Spleen (tissue), 11 donors: ENCODE results near the gene FBXO34. TPM values are rescaled to one million over a fixed set of nuclear protein-coding genes. Genes with fewer than 3 reads are reported as not detected.
A peak's percentile ranks its signal among the peaks of the same experiment; 100 is the strongest.

Experiments used
- DNase-seq: peaks from one replicate; pipeline ENCODE4 v3.0.0-alpha.2; 2020
- H3K27ac ChIP-seq, 8 donors: fragments of 200-600 bp; sonication (generic) in 7 of 8; 1 replicate in 4 of 8; 2 replicates in 4 of 8; pipeline versions ENCODE4 v1.5.0 to v1.8.0; 2016 to 2021; ENCODE audit warnings: inconsistent platforms in 4 of 8, mild to moderate bottlenecking in 4 of 8, moderate library complexity in 1 of 8
- H3K27me3 ChIP-seq, 7 donors: fragments of 200-600 bp; sonication (generic) in 6 of 7; replicated peaks in 1 of 7; 1 replicate in 4 of 7; 2 replicates in 3 of 7; pipeline versions ENCODE4 v1.5.0 to v1.8.0; 2016 to 2021; ENCODE audit warnings: inconsistent platforms in 3 of 7, mild to moderate bottlenecking in 1 of 7
- H3K36me3 ChIP-seq, 6 donors: fragments of 200-600 bp; sonication (generic) in 5 of 6; 1 replicate in 4 of 6; 2 replicates in 2 of 6; pipeline versions ENCODE4 v1.5.0 to v1.8.0; 2016 to 2021; ENCODE audit warnings: inconsistent platforms in 2 of 6
- H3K4me1 ChIP-seq, 6 donors: fragments of 200-600 bp; sonication (generic) in 5 of 6; 1 replicate in 3 of 6; 2 replicates in 3 of 6; pipeline versions ENCODE4 v1.5.0 to v1.8.0; 2016 to 2021; ENCODE audit warnings: inconsistent platforms in 3 of 6
- H3K4me3 ChIP-seq, 8 donors: fragments of 200-600 bp; sonication (generic) in 7 of 8; 1 replicate in 4 of 8; 2 replicates in 4 of 8; pipeline versions ENCODE4 v1.5.0 to v1.8.0; 2016 to 2021; ENCODE audit warnings: inconsistent platforms in 4 of 8, mild to moderate bottlenecking in 4 of 8, moderate library complexity in 2 of 8
- H3K9me3 ChIP-seq, 8 donors: fragments of 200-600 bp; sonication (generic) in 7 of 8; 1 replicate in 4 of 8; 2 replicates in 4 of 8; pipeline versions ENCODE4 v1.5.0 to v1.8.0; 2016 to 2021; ENCODE audit warnings: inconsistent platforms in 4 of 8
- CTCF ChIP-seq, 11 experiments: fragments of 200-600 bp in 7 of 11; fragments of 450-650 bp in 4 of 11; sonication (generic) in 4 of 11; IDR thresholded peaks in 8 of 11; conservative IDR thresholded peaks in 3 of 11; 1 replicate in 7 of 11; 2 replicates in 4 of 11; pipeline versions ENCODE4 v1.4.0 to v1.8.0; 2016 to 2021; ENCODE audit warnings: antibody characterized with exemption in 11 of 11, inconsistent platforms in 4 of 11, mild to moderate bottlenecking in 1 of 11
- POLR2A ChIP-seq, 3 donors: fragments of 450-650 bp; IDR thresholded peaks; one replicate each; pipeline ENCODE4 v1.5.1; 2017; ENCODE audit warnings: antibody characterized with exemption in 3 of 3, mild to moderate bottlenecking in 1 of 3
- POLR2AphosphoS5 ChIP-seq, 3 donors: sonication (generic); formaldehyde crosslinking; IDR thresholded peaks; one replicate each; pipeline ENCODE4 v1.5.1; 2017; ENCODE audit warnings: antibody characterized with exemption in 3 of 3
- WGBS, 5 donors: extraction: QIAGEN DNeasy Blood & Tissue Kit in 3 of 5; methylation state at CpG; one replicate each; pipeline versions ENCODE4 v1.1.5 to v1.1.7; 2013 to 2018; 5-methylcytosine and 5-hydroxymethylcytosine counted together
- intact Hi-C: fragments of 100-400 bp; cut with DNase I; formaldehyde crosslinking; loops from one replicate; pipeline ENCODE4 v1.15.0; 2023; ENCODE audit warnings: low total_unique reads
- polyA plus RNA-seq, 3 donors: library from polyadenylated mRNA; stranded (reverse); fragments of 200-250 nt; gene quantifications; one replicate each; pipeline ENCODE4 v1.2.1, GENCODE V29; 2013
- total RNA-seq, 7 donors: library from RNA; depleted of rRNA in 3 of 7; stranded (reverse); fragments of >200 nt in 3 of 7; fragmentation: NEBNext Ultra II Directional in 4 of 7; extraction: Animal tissue kit (Norgen Biotek cat#: 25700) in 4 of 7; gene quantifications; one replicate each; pipeline versions ENCODE4 v1.1.0 to v1.2.1, GENCODE V29; 2016 to 2021
- donor health status: healthy with polysubstance abuse.
- donor health status: DM: no; HTN: no; CAD: no; lungs with moderate emphysema.
- donor health status: DM: no; HTN: no; CAD: no.
- donor health status: Bipolar disorder and iron deficiency.
- donor health status: healthy.
- donor health status: DM: no; HTN: no; CAD: no.
- donor health status: DM: yes; HTN: yes; CAD: no.

The FBXO34 gene
- total and polyA plus RNA-seq, 10 donors, result 5.8 to 46.0 (median 26.7) TPM

GRCh38 chr14:55351111-55351510 is 79.9 kb downstream of the FBXO34 start:
- DNase-seq, result no peak
- intact Hi-C loops, result loop anchor here (5.0 kb wide), 1 partner anchor 84 kb away; no protein-coding TSS in a partner anchor
- Histone ChIP-seq H3K27ac (no peak overlapping the region), H3K9me3 (no peaks in the 10 kb centered on the region), H3K4me1 (peaks cover 0 to 63% (median 30%) of the 10 kb centered on the region in 6 donors), H3K36me3 (peaks cover 0 to 46% (median 25%) of the 10 kb centered on the region in 6 donors), H3K27me3 (no peaks in the 10 kb centered on the region), H3K4me3 (no peak overlapping the region)
- TF ChIP-seq CTCF (IDR thresholded peaks at IDR 0.05 in 8 of 11, conservative IDR thresholded peaks at IDR 0.05 in 3 of 11) (no peak), POLR2A (IDR thresholded peaks at IDR 0.05) (no peak), POLR2AphosphoS5 (IDR thresholded peaks at IDR 0.05) (no peak)
- WGBS, 5 donors, result 93 to 97% (median 95%) methylated on average over 9 of the region's 9 CpGs

- Histone ChIP-seq H3K27me3 (no peaks in the 10 kb centered on the region), H3K9me3 (no peaks in the 10 kb centered on the region), H3K36me3 (peaks cover 0 to 51% (median 25%) of the 10 kb centered on the region in 6 donors), H3K27ac (no peak overlapping the region), H3K4me3 (no peak overlapping the region), H3K4me1 (peaks cover 0 to 52% (median 20%) of the 10 kb centered on the region in 6 donors)
- DNase-seq, result no peak
- no peak for TF ChIP-seq POLR2A (IDR thresholded peaks at IDR 0.05)
- TF ChIP-seq CTCF (IDR thresholded peaks at IDR 0.05 in 8 of 11, conservative IDR thresholded peaks at IDR 0.05 in 3 of 11), result no peak
- no peak for TF ChIP-seq POLR2AphosphoS5 (IDR thresholded peaks at IDR 0.05)
- intact Hi-C loops, result loop anchor here (5.0 kb wide), 1 partner anchor 85 kb away; no protein-coding TSS in a partner anchor
- 93 to 98% (median 96%) methylated on average over 9 of the region's 9 CpGs for WGBS, 5 donors
Observed at GRCh38 chr14:55352201-55352600, 81.0 kb downstream of the FBXO34 start.

GRCh38 chr14:55353686-55354467 is 82.7 kb downstream of the FBXO34 start:
- intact Hi-C loops, result loop anchor here (5.0 kb wide), 1 partner anchor 87 kb away; no protein-coding TSS in a partner anchor
- Histone ChIP-seq H3K27me3 (no peaks in the 10 kb centered on the region), H3K36me3 (peaks cover 0 to 52% (median 25%) of the 10 kb centered on the region in 6 donors), H3K4me1 (peaks cover 0 to 36% (median 11%) of the 10 kb centered on the region in 6 donors), H3K27ac (peak overlapping the region in 5 of 8 donors; percentile 17 to 73 (median 65)), H3K4me3 (peak overlapping the region in 1 of 8 donors; percentile 16), H3K9me3 (no peaks in the 10 kb centered on the region)
- no peak for DNase-seq
- no peak for TF ChIP-seq POLR2AphosphoS5 (IDR thresholded peaks at IDR 0.05)
- 80 to 91% (median 86%) methylated on average over 11 of the region's 11 CpGs for WGBS, 5 donors

- DNase-seq, result no peak
- H3K4me1 ChIP-seq, result peaks cover 0 to 30% (median 7%) of the 10 kb centered on the region in 6 donors
- TF ChIP-seq CTCF (IDR thresholded peaks at IDR 0.05 in 8 of 11, conservative IDR thresholded peaks at IDR 0.05 in 3 of 11) (peak in 8 of 11 experiments; percentile 14 to 70 (median 56)), POLR2AphosphoS5 (IDR thresholded peaks at IDR 0.05) (no peak), POLR2A (IDR thresholded peaks at IDR 0.05) (no peak)
- H3K36me3 ChIP-seq, result peaks cover 0 to 52% (median 25%) of the 10 kb centered on the region in 6 donors
- 56 to 84% (median 61%) methylated on average over 5 of the region's 5 CpGs for WGBS, 5 donors
- H3K27ac ChIP-seq, result peak overlapping the region in 5 of 8 donors; percentile 17 to 73 (median 65)
- no peak overlapping the region for H3K4me3 ChIP-seq
- intact Hi-C loops, result loop anchor here (5.0 kb wide), 1 partner anchor 87 kb away; no protein-coding TSS in a partner anchor
- H3K9me3 ChIP-seq, result no peaks in the 10 kb centered on the region
- no peaks in the 10 kb centered on the region for H3K27me3 ChIP-seq
Observed at GRCh38 chr14:55354500-55354899, 83.3 kb downstream of the FBXO34 start.
